Stomach (tissue), 4 donors: ENCODE data around the gene IL33.

ENCODE experiments used
- EP300 ChIP-seq: sonication (generic); formaldehyde crosslinking; IDR thresholded peaks from one replicate; pipeline ENCODE4 v1.6.1; 2017; ENCODE audit warnings: antibody characterized with exemption
- POLR2A ChIP-seq, 4 donors: fragments of 450-650 bp; IDR thresholded peaks; one replicate each; pipeline ENCODE4 v1.6.1; 2016; ENCODE audit warnings: antibody characterized with exemption in 4 of 4, control low read depth in 2 of 4, mild to moderate bottlenecking in 1 of 4, moderate library complexity in 1 of 4
- TF ChIP-seq, protein P1 (sequence below), 7 experiments: fragments of 450-650 bp in 4 of 7; fragments of 200-600 bp in 3 of 7; sonication (generic) in 3 of 7; IDR thresholded peaks; one replicate each; pipeline ENCODE4 v1.5.1; 2016 to 2019; ENCODE audit warnings: antibody characterized with exemption in 7 of 7, control low read depth in 2 of 7, mild to moderate bottlenecking in 1 of 7

DNA sequence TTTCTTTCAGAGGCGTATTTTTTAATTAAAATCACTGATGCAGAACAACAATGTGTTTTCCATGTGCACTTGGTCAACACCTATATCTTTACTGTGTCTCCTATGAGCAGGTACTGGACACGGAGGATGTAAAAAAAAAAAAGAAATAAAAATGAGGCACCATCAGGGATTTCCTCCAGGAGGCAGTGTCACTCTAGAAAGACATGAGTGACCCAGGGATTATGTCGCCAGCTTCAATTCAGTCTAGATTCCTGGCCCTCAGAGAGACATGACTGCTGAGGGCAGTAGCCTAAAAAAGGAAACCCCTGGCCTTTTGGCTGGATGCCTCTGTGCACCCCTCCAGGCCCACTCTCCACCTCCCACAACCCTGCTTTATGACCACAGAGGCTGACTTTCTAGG lies 18.3 kb upstream of the IL33 start:
- TF ChIP-seq POLR2A (IDR thresholded peaks at IDR 0.05) = no peak
- TF ChIP-seq, protein P1, sequence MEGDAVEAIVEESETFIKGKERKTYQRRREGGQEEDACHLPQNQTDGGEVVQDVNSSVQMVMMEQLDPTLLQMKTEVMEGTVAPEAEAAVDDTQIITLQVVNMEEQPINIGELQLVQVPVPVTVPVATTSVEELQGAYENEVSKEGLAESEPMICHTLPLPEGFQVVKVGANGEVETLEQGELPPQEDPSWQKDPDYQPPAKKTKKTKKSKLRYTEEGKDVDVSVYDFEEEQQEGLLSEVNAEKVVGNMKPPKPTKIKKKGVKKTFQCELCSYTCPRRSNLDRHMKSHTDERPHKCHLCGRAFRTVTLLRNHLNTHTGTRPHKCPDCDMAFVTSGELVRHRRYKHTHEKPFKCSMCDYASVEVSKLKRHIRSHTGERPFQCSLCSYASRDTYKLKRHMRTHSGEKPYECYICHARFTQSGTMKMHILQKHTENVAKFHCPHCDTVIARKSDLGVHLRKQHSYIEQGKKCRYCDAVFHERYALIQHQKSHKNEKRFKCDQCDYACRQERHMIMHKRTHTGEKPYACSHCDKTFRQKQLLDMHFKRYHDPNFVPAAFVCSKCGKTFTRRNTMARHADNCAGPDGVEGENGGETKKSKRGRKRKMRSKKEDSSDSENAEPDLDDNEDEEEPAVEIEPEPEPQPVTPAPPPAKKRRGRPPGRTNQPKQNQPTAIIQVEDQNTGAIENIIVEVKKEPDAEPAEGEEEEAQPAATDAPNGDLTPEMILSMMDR (IDR thresholded peaks at IDR 0.05) = peak in 5 of 7 experiments; percentile 8 to 79 (median 44)
- TF ChIP-seq EP300 = no peak
